Panc1 (cell line): ENCODE results near the gene SGSH. TPM values are rescaled to one million over a fixed set of nuclear protein-coding genes. Genes with fewer than 3 reads are reported as not detected.
A peak's percentile ranks its signal among the peaks of the same experiment; 100 is the strongest.

ENCODE experiments used
- ATAC-seq: fragments of 200-7000 bp; cut with Tn5 transposase; 2 replicates; pipeline ENCODE4 v1.9.1; 2020; ENCODE audit warnings: mild to moderate bottlenecking, moderate library complexity
- BruUV-seq: library from RNA; stranded (reverse); fragments of 400-500 nt; replicated peaks from 2 replicates; lab custom pipeline; 2021; lab: Mats Ljungman, UMichigan
- CTCF ChIA-PET: fragments of 300-600 bp; sonication (Branson Sonifier 250); formaldehyde crosslinking; loops from one replicate; lab custom pipeline; 2022; ENCODE audit warnings: antibody characterized with exemption; lab: Charles Lee
- POLR2A ChIA-PET: fragments of 300-600 bp; sonication (Branson Sonifier 250); formaldehyde crosslinking; loops from one replicate; lab custom pipeline; 2022; ENCODE audit warnings: antibody characterized with exemption; lab: Charles Lee
- DNase-seq: peaks from one replicate; pipeline ENCODE4 v3.0.0-alpha.2; 2010; ENCODE audit warnings: low read depth, low spot score
- H3K27ac ChIP-seq: 2 replicates; pipeline ENCODE4 v1.5.1; 2011; ENCODE audit warnings: mild to moderate bottlenecking, low read length, inconsistent platforms
- H3K27me3 ChIP-seq: fragments of 200-500 bp; sonication (Bioruptor generic); 2 replicates; pipeline ENCODE4 v1.6.0; 2014; ENCODE audit warnings: low read length, inconsistent platforms; ENCODE audit not compliant: control insufficient read depth, insufficient read depth
- H3K36me3 ChIP-seq: fragments of 200-500 bp; sonication (Bioruptor generic); 2 replicates; pipeline ENCODE4 v1.5.1; 2014; ENCODE audit warnings: inconsistent platforms, mild to moderate bottlenecking, low read length, moderate library complexity; ENCODE audit not compliant: control insufficient read depth, insufficient read depth
- H3K4me1 ChIP-seq: 2 replicates; pipeline ENCODE4 v1.5.1; 2011; ENCODE audit warnings: inconsistent platforms, mild to moderate bottlenecking, low read length, moderate library complexity; ENCODE audit not compliant: control insufficient read depth, insufficient read depth
- H3K4me3 ChIP-seq, 2 experiments: 2 replicates each; pipeline ENCODE4 v1.5.1; 2011 to 2012; ENCODE audit warnings: low read depth in 2 of 2, low read length in 2 of 2, mild to moderate bottlenecking in 2 of 2, inconsistent platforms in 1 of 2, moderate library complexity in 1 of 2
- H3K9me3 ChIP-seq: fragments of 200-500 bp; sonication (Bioruptor generic); 2 replicates; pipeline ENCODE4 v1.5.1; 2014; ENCODE audit warnings: low read depth, mild to moderate bottlenecking, inconsistent platforms, low read length, moderate library complexity; ENCODE audit not compliant: control insufficient read depth, insufficient read depth
- CTCF ChIP-seq: fragments of 450-650 bp; IDR thresholded peaks from 2 replicates; pipeline ENCODE4 v1.5.1; 2017; ENCODE audit warnings: mild to moderate bottlenecking
- POLR2AphosphoS5 ChIP-seq: IDR thresholded peaks from 2 replicates; pipeline ENCODE4 v1.6.1; 2012; ENCODE audit warnings: mild to moderate bottlenecking, low read depth, low read length, moderate library complexity
- REST ChIP-seq, 2 experiments: IDR thresholded peaks; 2 replicates each; pipeline ENCODE4 v1.6.1; 2011 to 2012; ENCODE audit warnings: low read depth in 2 of 2, control low read depth in 1 of 2, low read length in 1 of 2, mild to moderate bottlenecking in 1 of 2, moderate library complexity in 1 of 2; ENCODE audit not compliant: insufficient read depth in 1 of 2
- SIN3A ChIP-seq: IDR thresholded peaks from 2 replicates; pipeline ENCODE4 v1.6.1; 2012; ENCODE audit warnings: low read depth, mild to moderate bottlenecking, low read length, moderate library complexity, borderline replicate concordance; ENCODE audit not compliant: insufficient read depth
- TCF7L2 ChIP-seq: IDR thresholded peaks from 2 replicates; pipeline ENCODE4 v1.6.1; 2011; ENCODE audit warnings: mild to moderate bottlenecking, low read depth, low read length, inconsistent platforms
- in situ Hi-C: cut with HindIII; loops from 2 replicates; pipeline ENCODE4 v1.10.0; 2016; ENCODE audit warnings: low sequenced_read_pairs, low pct_unique_long_range_greater_than_20kb
- intact Hi-C: fragments of 100-400 bp; cut with micrococcal nuclease; formaldehyde crosslinking; loops from one replicate; pipeline ENCODE4 v1.10.0; 2022; ENCODE audit not compliant: unreplicated experiment
- total RNA-seq: library from RNA; stranded (reverse); gene quantifications from one replicate; pipeline ENCODE4 v1.2.1, GENCODE V29; 2021; ENCODE audit not compliant: unreplicated experiment

Gene SGSH
- total RNA-seq, 1 experiment from 2014 or later = 70.2 TPM

- ATAC-seq (no peak), DNase-seq (no peak)
- in situ Hi-C loops = no loop called here
- peaks cover 49% of the 10 kb centered on the region for H3K4me1 ChIP-seq
- no peaks in the 10 kb centered on the region for H3K9me3 ChIP-seq
- ChIA-PET POLR2A (interaction anchor here (0.6 kb wide), 1 partner anchor 63 kb away, joined by 4 read pairs; no protein-coding TSS in a partner anchor), CTCF (no interaction called here)
- no peaks in the 10 kb centered on the region; the same call in none of the 2 replicates for H3K36me3 ChIP-seq
- peak overlapping the region; percentile 78 for H3K27ac ChIP-seq
- H3K4me3 ChIP-seq = peak overlapping the region; percentile 70 to 78
- BruUV-seq = TSS peak; percentile 67
- no peaks in the 10 kb centered on the region for H3K27me3 ChIP-seq
- peak; percentile 60 for TF ChIP-seq POLR2AphosphoS5
- TF ChIP-seq TCF7L2 = no peak
- TF ChIP-seq CTCF = no peak
- intact Hi-C loops = no loop called here
Observed at GRCh38 chr17:80262291-80262690, 42.2 kb upstream of the SGSH start.

GRCh38 chr17:80261895-80262279, 41.8 kb upstream of the SGSH start:
- Histone ChIP-seq H3K4me1 (peaks cover 53% of the 10 kb centered on the region), H3K36me3 (no peaks in the 10 kb centered on the region; the same call in none of the 2 replicates), H3K9me3 (no peaks in the 10 kb centered on the region), H3K27me3 (no peaks in the 10 kb centered on the region), H3K27ac (peak overlapping the region; percentile 78), H3K4me3 (peak overlapping the region; percentile 70 to 78)
- TF ChIP-seq TCF7L2 (no peak), POLR2AphosphoS5 (no peak; the same call in 1 of the 2 replicates), SIN3A (no peak), CTCF (no peak), REST (IDR thresholded peaks at IDR 0.05; ENCODE audit: insufficient read depth in 1 of 2, low read depth in 2 of 2, low read length in 1 of 2) (no peak)
- POLR2A ChIA-PET = interaction anchor here (0.6 kb wide), 1 partner anchor 62 kb away, joined by 4 read pairs; no protein-coding TSS in a partner anchor
- CTCF ChIA-PET = no interaction called here
- no TSS peak for BruUV-seq
- intact Hi-C loops = no loop called here
- in situ Hi-C loops = no loop called here
- ATAC-seq (no peak), DNase-seq (no peak)
